DND-41 (cell line): ENCODE data around the gene IL22.

Experiments used
- EZH2 ChIP-seq: IDR thresholded peaks from 3 replicates; pipeline ENCODE4 v1.6.1; 2012; ENCODE audit warnings: borderline replicate concordance, low read depth, mild to moderate bottlenecking, moderate library complexity, low read length, inconsistent platforms; ENCODE audit not compliant: severe bottlenecking
- TF ChIP-seq, protein P1 (sequence below): IDR thresholded peaks from 2 replicates; pipeline ENCODE4 v1.5.1; 2012; ENCODE audit warnings: borderline replicate concordance, low read length, moderate library complexity, mild to moderate bottlenecking; ENCODE audit not compliant: poor library complexity, severe bottlenecking; ENCODE audit errors: extremely low read depth

DNA sequence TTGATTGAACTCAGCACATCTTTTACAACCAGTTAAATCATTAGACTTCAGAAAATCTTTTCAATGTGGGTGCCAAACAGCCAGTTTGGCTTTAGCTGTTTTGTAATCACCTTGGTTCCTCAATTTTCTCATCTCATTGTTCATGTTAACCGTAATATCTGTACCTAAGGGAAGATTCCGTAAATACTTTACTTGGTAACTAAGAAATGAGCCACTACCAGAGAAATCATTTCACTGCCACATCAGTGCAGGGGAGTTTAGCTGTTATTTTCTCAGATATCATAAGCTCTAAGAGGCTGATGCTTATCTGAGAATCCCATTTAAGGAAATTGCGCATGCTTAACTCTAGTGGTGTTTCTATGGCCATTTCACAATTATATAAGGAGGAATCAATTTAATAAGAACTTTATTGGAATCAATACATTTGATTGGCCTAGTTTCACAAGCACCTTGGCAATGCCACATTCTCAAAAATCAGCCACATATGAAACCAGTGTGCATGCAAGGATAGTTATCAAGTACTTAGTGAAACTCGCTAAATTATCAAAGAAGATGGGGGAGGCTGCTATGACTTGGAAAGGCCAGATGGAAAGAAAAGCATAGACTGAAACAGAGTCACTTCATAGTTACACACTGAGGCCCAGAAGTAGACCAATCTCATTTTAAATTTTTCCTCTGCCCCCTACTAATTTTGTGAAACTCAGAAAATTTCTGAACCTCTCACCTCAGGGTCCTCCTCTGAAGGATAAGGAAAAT is 28.1 kb upstream of the IL22 start:
- TF ChIP-seq, protein P1, sequence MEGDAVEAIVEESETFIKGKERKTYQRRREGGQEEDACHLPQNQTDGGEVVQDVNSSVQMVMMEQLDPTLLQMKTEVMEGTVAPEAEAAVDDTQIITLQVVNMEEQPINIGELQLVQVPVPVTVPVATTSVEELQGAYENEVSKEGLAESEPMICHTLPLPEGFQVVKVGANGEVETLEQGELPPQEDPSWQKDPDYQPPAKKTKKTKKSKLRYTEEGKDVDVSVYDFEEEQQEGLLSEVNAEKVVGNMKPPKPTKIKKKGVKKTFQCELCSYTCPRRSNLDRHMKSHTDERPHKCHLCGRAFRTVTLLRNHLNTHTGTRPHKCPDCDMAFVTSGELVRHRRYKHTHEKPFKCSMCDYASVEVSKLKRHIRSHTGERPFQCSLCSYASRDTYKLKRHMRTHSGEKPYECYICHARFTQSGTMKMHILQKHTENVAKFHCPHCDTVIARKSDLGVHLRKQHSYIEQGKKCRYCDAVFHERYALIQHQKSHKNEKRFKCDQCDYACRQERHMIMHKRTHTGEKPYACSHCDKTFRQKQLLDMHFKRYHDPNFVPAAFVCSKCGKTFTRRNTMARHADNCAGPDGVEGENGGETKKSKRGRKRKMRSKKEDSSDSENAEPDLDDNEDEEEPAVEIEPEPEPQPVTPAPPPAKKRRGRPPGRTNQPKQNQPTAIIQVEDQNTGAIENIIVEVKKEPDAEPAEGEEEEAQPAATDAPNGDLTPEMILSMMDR = no peak
- TF ChIP-seq EZH2 = no peak
